HepG2 (cell line): Measurements from ENCODE around the gene NELFB. TPM values are rescaled to one million over a fixed set of nuclear protein-coding genes. Genes with fewer than 3 reads are reported as not detected.
A peak's percentile ranks its signal among the peaks of the same experiment; 100 is the strongest.

Experiments used
- ATM ChIP-seq: fragments of 450-650 bp; IDR thresholded peaks from 2 replicates; pipeline ENCODE4 v1.7.1; 2017; ENCODE audit warnings: mild to moderate bottlenecking, borderline replicate concordance
- CEBPG ChIP-seq: IDR thresholded peaks from 2 replicates; pipeline ENCODE4 v1.6.1; 2016
- FOXK1 ChIP-seq: sonication (generic); formaldehyde crosslinking; IDR thresholded peaks from 2 replicates; pipeline ENCODE4 v1.4.0; 2020; ENCODE audit warnings: low read depth, missing genetic modification reagents, borderline replicate concordance
- HDAC1 ChIP-seq: sonication (generic); formaldehyde crosslinking; IDR thresholded peaks from 2 replicates; pipeline ENCODE4 v1.5.1; 2020; ENCODE audit warnings: mild to moderate bottlenecking, missing genetic modification reagents
- HMG20B ChIP-seq: conservative IDR thresholded peaks from 2 replicates; pipeline ENCODE4 v1.6.1; 2016; ENCODE audit warnings: missing genetic modification reagents, missing compliant biosample characterization
- KMT2B ChIP-seq: IDR thresholded peaks from 2 replicates; pipeline ENCODE4 v1.6.1; 2016; ENCODE audit warnings: missing genetic modification reagents, missing compliant biosample characterization
- RCOR2 ChIP-seq: IDR thresholded peaks from 2 replicates; pipeline ENCODE4 v1.6.1; 2016; ENCODE audit warnings: missing biosample characterization, missing genetic modification reagents
- SMAD1 ChIP-seq: sonication (generic); formaldehyde crosslinking; IDR thresholded peaks from 2 replicates; pipeline ENCODE4 v1.4.0; 2020; ENCODE audit warnings: missing genetic modification reagents, low read depth, mild to moderate bottlenecking, borderline replicate concordance
- ZNF256 ChIP-seq: sonication (generic); formaldehyde crosslinking; conservative IDR thresholded peaks from 2 replicates; pipeline ENCODE4 v1.4.0; 2020; ENCODE audit warnings: missing genetic modification reagents
- ZNF598 ChIP-seq: sonication (generic); formaldehyde crosslinking; IDR thresholded peaks from 2 replicates; pipeline ENCODE4 v1.5.1; 2020; ENCODE audit warnings: mild to moderate bottlenecking, missing genetic modification reagents, borderline replicate concordance
- ZNF672 ChIP-seq: sonication (generic); formaldehyde crosslinking; IDR thresholded peaks from 2 replicates; pipeline ENCODE4 v1.8.1; 2022; ENCODE audit warnings: missing genetic modification reagents
- ZSCAN22 ChIP-seq: sonication (generic); formaldehyde crosslinking; IDR thresholded peaks from 2 replicates; pipeline ENCODE4 v1.4.0; 2020; ENCODE audit warnings: mild to moderate bottlenecking, missing genetic modification reagents
- polyA plus RNA-seq, 8 experiments: library from polyadenylated mRNA; depleted of rRNA in 3 of 8; stranded (reverse) in 7 of 8; unstranded in 1 of 8; fragments of >200 nt; fragmentation: Illumina TruSeq in 4 of 8; extraction: Trizol in 4 of 8; gene quantifications; 2 replicates each; pipeline versions ENCODE4 v1.2.1 to v1.2.3, GENCODE V29; 2011 to 2016; ENCODE audit warnings: low read depth in 4 of 8, missing spikeins in 1 of 8, mixed read lengths in 1 of 8; ENCODE audit not compliant: insufficient read depth in 1 of 8
- total RNA-seq, 5 experiments: library from RNA; depleted of rRNA; stranded (reverse); fragments of >200 nt; fragmentation: Illumina TruSeq; extraction: Trizol; gene quantifications; 2 replicates each; pipeline ENCODE4 v1.2.3, GENCODE V29; 2016; ENCODE audit warnings: low read depth in 1 of 5
- TF ChIP-seq, protein P1 (sequence below): sonication (generic); formaldehyde crosslinking; IDR thresholded peaks from one replicate; pipeline ENCODE4 v1.5.1; 2020; ENCODE audit warnings: mild to moderate bottlenecking, missing genetic modification reagents; ENCODE audit errors: not compliant biosample characterization
- TF ChIP-seq, protein P2 (sequence below): sonication (generic); formaldehyde crosslinking; IDR thresholded peaks from 2 replicates; pipeline ENCODE4 v1.8.1; 2023; ENCODE audit warnings: mild to moderate bottlenecking, missing genetic modification reagents, borderline replicate concordance
- TF ChIP-seq, protein P3 (sequence below): IDR thresholded peaks from 2 replicates; pipeline ENCODE4 v1.6.1; 2016; ENCODE audit warnings: missing biosample characterization, missing genetic modification reagents, low read depth
- TF ChIP-seq, protein P4 (sequence below): sonication (generic); formaldehyde crosslinking; IDR thresholded peaks from 2 replicates; pipeline ENCODE4 v1.8.0; 2022; ENCODE audit warnings: mild to moderate bottlenecking, missing genetic modification reagents; ENCODE audit not compliant: insufficient replicate concordance

Gene NELFB
- total and polyA plus RNA-seq, 2 of the 13 experiments (the other 11 are each of a cell fraction or from before 2014, with no cell fraction given), result 26.5 to 45.8 TPM

DNA sequence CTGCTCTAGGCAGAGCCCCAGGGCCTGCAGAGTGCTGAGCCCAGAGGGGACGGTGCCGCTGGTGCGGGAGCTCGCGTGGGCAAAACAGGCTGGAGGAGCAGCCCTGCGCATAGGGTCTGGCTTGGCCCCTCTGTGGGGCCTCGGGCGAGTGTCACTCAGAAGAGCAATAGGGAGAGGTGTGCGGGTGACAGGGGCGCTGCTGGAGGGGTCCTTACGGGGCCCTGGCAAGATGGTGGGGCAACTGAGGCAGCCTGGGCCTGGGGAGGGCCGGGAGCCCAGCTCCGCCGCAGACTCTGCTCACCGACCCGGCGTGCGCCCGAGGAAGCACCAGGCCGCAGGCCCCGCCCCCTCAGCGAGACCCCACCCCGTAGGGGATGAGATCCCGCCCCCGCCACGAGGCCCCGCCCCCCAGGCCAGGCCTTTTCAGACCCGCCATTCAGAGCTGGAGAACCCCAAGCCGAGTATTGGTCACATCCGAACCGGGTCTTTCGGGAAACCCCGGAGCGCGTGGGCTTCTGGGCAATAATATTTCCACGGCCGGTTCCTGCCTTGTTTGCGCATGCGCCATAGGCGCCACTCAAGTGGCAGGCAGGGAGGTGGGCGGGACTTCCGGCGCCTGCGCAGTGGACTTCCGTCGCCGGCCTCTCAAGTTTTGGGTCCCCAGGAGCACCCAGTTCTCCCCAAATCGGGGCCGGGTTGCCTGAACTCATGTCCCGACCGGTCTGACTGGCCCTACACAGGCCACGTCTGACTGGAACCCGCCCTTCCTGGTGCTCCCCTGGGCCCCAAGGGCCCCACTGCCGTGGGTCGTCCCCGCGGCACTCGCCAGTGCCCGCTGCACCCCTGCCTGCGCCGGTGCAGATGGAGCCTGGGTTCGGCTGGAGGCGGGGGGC is 31.8 kb upstream of the NELFB start (continued):
- TF ChIP-seq, protein P1, sequence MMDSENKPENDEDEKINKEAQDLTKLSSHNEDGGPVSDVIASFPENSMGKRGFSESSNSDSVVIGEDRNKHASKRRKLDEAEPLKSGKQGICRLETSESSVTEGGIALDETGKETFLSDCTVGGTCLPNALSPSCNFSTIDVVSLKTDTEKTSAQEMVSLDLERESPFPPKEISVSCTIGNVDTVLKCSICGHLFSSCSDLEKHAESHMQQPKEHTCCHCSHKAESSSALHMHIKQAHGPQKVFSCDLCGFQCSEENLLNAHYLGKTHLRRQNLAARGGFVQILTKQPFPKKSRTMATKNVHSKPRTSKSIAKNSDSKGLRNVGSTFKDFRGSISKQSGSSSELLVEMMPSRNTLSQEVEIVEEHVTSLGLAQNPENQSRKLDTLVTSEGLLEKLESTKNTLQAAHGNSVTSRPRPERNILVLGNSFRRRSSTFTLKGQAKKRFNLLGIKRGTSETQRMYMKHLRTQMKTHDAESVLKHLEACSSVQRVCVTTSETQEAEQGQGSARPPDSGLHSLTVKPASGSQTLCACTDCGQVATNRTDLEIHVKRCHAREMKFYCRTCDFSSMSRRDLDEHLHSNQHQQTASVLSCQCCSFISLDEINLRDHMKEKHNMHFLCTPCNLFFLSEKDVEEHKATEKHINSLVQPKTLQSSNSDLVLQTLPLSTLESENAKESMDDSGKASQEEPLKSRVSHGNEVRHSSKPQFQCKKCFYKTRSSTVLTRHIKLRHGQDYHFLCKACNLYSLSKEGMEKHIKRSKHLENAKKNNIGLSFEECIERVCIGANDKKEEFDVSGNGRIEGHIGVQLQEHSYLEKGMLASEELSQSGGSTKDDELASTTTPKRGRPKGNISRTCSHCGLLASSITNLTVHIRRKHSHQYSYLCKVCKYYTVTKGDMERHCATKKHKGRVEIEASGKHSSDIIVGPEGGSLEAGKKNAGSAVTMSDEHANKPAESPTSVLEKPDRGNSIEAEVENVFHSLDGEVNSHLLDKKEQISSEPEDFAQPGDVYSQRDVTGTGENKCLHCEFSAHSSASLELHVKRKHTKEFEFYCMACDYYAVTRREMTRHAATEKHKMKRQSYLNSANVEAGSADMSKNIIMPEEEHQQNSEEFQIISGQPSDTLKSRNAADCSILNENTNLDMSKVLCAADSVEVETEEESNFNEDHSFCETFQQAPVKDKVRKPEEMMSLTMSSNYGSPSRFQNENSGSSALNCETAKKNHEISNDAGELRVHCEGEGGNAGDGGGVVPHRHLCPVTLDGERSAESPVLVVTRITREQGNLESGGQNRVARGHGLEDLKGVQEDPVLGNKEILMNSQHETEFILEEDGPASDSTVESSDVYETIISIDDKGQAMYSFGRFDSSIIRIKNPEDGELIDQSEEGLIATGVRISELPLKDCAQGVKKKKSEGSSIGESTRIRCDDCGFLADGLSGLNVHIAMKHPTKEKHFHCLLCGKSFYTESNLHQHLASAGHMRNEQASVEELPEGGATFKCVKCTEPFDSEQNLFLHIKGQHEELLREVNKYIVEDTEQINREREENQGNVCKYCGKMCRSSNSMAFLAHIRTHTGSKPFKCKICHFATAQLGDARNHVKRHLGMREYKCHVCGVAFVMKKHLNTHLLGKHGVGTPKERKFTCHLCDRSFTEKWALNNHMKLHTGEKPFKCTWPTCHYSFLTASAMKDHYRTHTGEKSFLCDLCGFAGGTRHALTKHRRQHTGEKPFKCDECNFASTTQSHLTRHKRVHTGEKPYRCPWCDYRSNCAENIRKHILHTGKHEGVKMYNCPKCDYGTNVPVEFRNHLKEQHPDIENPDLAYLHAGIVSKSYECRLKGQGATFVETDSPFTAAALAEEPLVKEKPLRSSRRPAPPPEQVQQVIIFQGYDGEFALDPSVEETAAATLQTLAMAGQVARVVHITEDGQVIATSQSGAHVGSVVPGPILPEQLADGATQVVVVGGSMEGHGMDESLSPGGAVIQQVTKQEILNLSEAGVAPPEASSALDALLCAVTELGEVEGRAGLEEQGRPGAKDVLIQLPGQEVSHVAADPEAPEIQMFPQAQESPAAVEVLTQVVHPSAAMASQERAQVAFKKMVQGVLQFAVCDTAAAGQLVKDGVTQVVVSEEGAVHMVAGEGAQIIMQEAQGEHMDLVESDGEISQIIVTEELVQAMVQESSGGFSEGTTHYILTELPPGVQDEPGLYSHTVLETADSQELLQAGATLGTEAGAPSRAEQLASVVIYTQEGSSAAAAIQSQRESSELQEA (CRISPR knock-in tag), result no peak
- TF ChIP-seq, protein P2, sequence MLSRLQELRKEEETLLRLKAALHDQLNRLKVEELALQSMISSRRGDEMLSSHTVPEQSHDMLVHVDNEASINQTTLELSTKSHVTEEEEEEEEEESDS (CRISPR knock-in tag), result no peak
- TF ChIP-seq, protein P3, sequence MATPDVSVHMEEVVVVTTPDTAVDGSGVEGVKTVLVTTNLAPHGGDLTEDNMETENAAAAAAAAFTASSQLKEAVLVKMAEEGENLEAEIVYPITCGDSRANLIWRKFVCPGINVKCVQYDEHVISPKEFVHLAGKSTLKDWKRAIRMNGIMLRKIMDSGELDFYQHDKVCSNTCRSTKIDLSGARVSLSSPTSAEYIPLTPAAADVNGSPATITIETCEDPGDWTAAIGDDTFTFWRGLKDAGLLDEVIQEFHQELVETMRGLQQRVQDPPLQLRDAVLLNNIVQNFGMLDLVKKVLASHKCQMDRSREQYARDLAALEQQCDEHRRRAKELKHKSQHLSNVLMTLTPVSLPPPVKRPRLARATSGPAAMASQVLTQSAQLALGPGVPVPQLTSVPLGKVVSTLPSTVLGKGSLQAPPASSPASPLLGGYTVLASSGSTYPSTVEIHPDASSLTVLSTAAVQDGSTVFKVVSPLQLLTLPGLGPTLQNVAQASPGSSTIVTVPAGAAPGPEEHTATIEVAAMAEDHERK (CRISPR knock-in tag), result no peak
- TF ChIP-seq, protein P4, sequence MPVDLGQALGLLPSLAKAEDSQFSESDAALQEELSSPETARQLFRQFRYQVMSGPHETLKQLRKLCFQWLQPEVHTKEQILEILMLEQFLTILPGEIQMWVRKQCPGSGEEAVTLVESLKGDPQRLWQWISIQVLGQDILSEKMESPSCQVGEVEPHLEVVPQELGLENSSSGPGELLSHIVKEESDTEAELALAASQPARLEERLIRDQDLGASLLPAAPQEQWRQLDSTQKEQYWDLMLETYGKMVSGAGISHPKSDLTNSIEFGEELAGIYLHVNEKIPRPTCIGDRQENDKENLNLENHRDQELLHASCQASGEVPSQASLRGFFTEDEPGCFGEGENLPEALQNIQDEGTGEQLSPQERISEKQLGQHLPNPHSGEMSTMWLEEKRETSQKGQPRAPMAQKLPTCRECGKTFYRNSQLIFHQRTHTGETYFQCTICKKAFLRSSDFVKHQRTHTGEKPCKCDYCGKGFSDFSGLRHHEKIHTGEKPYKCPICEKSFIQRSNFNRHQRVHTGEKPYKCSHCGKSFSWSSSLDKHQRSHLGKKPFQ (CRISPR knock-in tag), result no peak
- TF ChIP-seq ZNF256 (CRISPR knock-in tag) (0 out of 2 replicates have a peak, but pooled peaks have one; percentile 28), HDAC1 (CRISPR knock-in tag) (peak; percentile 57), RCOR2 (CRISPR knock-in tag) (no peak), FOXK1 (CRISPR knock-in tag) (no peak), HMG20B (CRISPR knock-in tag) (no peak), ATM (no peak), ZNF672 (CRISPR knock-in tag) (no peak), ZNF598 (CRISPR knock-in tag) (no peak), ZSCAN22 (CRISPR knock-in tag) (no peak), SMAD1 (CRISPR knock-in tag) (no peak), KMT2B (CRISPR knock-in tag) (0 out of 2 replicates have a peak, but pooled peaks have one; percentile 17), CEBPG (CRISPR knock-in tag) (no peak)
